GM19025 (cell line): Measurements from ENCODE around the gene EMC6.

Source experiments
- ATAC-seq: cut with Tn5 transposase; IDR thresholded peaks from one replicate; pipeline ENCODE4 v1.9.1; 2021; ENCODE audit warnings: mild to moderate bottlenecking, low read depth, moderate library complexity; ENCODE audit not compliant: unreplicated experiment

EMC6 gene

DNA sequence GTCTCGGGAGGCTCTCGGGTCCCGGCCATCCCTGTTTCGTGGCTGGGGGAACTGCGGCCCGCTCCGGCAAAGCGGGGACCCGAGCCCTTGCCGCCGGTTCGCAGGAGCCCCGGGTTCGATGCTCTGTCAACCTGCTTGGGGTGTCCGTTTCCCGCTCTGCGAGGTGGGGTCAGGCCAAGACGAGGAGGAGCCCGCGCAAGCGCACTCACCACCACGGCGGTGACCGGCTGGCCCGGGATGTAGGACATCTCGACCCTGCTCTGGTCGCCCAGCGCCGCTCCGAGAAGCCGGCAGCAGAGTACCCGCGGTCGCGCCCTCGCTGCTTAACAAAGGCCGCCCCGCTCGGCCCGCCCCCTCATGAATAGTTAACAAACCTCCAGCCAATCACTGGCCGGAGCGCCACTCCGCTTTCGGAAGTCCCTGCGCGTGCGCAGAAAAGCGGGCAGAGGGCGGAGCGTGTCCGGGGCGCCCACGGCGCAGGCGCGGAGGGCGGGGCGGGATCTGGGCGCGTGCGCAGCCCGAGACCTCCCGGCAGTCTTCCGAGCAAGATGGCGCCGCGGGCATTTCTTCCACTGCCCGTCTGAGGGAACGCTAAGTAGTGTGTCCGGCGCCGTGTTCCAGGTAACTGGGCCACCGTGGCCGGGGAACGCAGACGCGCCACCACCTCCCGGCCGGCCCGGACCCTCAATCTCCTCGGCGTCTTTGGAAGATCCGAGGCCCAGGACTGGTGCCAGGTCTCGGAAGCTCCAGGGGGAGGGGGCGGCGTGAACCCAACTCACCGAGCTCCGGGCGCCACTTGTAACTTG is at the start of gene EMC6, which contains the start of gene TAX1BP3:
EMC6 (plus strand) TSS at position 534 of the 806 bp plus-strand sequence. CDS start 335 bp downstream, outside the sequence.
TAX1BP3 (minus strand) TSS at position 300 of the 806 bp plus-strand sequence; CDS start at position 248, 52 bp downstream.
- ATAC-seq = peak; percentile 86

DNA sequence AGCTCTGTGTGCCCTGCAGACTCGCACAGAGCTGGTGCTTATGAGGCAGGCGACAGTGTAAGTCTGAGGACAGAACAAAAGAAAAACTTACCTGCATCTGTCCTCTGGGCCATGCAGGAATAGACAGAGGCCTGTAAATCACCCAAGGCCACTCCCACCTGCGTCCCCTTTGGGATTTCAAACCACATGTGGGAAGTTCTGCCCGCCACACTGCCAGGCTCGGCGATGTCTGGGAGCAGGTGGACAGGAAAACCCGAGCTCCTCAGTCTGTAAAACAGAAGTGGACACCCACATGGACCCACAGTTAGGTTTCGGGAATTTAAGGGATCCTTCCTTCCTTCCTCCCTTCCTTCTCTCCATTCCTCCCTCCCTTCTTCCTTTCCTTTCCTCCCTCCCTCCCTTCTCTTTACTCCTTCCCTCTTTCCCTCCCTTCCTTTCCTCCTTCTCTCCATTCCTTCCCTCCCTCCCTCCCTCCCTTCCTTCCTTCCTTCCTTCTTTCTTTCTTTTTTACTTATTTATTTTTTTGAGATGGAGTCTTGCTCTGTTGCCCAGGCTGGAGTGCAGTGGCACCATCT is 47.4 kb upstream of the EMC6 start:
- no peak for ATAC-seq

DNA sequence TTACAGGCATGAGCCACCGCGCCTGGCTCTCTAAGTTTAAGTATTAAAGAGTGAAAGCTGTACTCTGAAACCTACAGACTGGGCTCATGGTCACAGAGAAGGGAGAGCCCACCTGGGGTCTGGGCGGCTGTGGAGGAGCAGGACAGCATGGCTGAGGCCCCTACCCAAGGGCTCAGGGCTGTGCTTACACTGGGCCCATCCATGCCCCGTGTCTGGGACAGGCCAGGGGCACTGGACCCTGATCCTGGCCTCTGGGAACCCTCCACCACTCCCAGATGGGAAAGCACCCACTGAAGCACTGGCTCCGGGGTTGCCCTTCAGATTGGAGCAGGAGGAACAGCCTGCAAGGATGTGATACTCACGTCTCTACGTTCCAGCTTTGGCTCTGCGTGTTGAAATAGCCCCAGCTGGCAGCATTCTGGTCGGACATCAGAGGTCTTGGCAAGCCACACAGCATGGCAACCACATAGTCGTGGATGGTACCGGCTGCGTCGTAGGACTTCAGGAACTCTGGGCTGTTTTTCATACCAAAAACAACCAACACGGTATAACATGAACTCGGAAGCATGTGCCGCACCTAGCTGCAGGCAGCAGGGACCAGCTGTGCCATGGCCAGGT is 45.5 kb upstream of the EMC6 start:
- ATAC-seq = no peak

DNA sequence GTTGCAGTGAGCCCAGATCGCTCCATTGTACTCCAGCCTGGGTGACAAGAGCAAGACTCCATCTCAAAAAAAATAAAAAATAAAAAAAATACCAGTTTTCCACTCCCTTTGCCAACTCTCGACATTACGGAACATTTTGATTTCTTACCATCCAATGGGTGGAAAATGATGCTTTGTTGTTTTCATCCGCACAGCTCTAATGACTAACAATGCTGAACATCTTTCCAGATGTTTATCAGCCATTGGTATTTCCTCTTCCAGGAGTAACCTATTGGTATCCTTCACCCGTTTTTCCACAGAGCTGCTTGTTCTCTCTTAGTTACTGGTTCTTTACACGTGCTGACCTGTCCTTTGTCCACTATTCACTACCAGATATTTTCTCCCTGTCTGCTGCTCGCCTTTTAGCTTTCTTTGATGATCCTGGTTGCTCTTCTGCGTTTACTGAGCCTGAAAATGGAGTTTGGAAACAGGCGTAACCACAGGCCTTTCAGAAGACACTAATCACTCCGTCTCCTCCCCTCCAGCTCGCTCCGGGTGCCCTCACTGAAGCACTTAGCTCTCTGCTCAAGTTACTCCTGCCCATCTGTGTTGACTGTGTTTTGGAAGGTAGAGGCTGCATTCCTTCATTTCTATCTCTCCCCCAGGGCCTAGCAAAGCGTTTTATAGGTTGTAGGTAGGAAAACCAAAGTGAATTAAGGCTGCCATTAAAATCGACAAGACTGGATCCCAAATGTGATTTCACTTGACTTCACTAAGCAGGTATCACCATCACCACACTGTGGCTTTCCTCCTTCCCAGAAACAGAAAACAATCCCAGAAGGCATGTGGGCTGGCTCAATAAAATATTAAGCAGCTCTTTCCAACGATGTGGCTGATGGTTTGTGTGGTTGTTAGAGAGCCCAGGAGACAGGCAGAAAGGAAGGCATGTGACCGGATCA is 41.5 kb upstream of the EMC6 start:
- ATAC-seq = no peak

DNA sequence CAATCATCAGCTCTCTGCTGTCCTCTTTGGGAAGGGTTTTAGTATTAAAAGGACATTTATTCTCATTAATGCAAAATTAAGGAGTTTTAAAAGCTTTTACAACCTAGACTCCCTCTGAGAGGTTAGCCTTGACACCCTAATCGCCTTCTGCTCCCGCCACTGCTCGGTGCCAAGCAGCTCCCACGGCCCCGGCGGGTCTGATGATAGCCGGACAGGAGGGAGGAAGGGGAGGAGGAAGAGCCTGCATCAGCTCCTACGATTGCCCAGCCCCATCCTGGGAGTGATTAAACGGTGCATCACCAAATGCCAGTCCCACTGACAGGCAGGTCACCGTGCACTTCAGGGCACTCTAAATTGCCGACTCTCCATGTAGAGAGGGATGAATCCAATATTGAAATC is 40.8 kb upstream of the EMC6 start:
- ATAC-seq = no peak

DNA sequence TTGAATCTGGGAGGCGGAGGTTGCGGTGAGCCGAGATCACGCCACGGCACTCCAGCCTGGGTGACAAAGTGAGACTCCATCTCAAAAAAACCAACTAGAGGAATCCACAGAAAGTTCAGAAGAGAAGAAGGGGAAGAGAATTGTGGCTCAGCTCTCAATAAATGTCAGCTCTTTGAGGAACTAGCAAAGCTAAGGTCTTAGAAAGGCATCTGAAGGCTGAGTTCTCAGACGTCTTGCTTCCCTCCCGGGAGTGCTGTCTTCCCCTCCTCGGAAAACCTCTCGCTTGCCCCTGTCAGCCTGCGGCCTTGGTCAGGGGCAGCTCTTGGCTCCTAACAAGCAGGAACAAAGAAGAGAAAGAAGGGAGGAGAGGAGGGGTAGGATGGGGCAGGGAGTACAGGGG is 37.8 kb upstream of the EMC6 start:
- no peak for ATAC-seq

DNA sequence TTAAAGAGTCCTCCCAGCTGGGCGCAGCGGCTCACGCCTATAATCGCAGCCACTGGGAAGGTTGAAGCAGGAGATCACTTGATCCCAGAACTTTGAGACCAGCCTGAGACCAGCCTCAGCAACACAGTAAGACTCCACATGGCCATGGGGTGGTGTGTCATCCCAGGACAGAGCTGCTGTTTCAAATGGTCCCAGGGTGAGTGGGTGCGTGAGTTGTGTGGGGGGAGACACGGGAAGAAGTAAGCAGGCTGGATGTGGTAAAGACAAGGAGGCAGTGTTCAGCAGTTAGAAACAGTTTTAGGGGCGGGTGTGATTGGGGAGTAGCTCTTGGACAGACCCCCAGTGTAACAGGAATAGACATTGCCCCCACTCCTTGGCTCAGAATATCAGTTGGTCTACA is 36.3 kb upstream of the EMC6 start:
- ATAC-seq = no peak

DNA sequence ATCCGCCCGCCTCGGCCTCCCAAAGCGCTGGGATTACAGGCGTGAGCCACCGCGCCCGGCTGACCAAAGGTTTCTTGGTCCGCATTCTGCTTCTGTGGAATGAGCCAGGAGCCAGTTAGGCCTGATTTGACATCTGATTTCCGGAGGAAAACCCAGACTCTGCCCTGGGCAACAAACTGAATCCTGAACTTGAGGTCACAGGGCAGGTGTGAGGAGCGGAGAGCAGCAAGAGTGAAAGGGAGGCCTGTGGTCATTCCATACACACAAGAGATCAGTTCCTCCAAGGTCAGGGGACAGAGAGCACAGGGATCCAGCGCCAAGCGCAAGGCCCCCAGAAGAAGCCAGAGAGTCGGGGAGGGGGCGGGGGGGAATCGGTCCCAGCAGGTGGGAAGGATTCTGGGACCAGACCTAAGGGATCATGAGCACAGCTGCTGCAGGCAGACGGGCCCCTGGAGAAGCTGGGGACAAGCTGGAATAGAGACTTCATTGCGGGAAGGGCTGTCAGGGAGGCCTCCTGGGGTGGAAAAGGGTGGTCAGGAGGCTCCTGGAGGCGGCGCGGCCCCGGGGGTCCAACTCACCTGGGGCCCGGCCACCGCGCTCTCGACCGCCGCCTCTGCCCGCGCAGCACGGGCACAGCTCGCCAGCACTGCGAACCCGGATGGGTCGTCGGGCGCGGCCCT is 33.0 kb upstream of the EMC6 start:
- ATAC-seq = no peak

DNA sequence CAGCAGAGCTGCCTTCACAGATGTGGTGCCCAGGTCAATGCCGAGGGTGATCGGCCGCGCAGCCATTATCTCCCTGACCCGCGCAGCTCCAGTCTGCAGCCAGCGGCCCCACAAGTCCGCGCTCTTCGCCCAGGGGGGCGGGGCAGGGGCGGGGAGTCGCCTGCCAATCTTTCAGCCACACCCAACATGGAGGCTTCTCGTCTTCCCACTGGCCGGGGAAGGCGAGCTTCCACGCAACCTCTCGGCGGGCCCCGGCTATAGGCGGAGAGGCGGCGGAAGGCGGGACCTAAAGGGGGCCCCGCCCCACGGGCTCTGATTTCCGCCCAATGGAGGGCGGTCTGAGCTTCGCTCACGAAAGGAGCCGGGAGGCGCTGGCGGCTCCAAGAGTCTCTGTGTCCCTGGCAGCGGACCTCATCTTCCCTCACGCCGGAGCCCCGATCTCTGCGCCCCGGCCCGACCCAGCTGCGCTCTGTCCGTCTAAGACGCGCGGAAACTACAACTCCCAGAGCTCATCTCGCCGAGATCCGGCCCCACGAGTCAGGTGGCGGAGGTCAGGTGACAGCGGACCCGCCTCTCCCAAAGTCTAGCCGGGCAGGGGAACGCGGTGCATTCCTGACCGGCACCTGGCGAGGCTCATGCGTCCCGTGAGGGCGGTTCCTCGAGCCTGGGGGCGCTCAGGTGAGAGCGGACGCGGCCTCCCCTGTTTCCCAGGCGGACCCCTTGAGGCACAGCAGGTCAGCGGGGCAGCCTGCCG is 32.3 kb upstream of the EMC6 start, which contains the start of the genes CTNS and SHPK:
CTNS (plus strand) TSS at position 607 of the 754 bp plus-strand sequence. CDS start 3,447 bp downstream, outside the sequence.
SHPK (minus strand) TSS at position 97 of the 754 bp plus-strand sequence; CDS start at position 66, 31 bp downstream.
- peak; percentile 93 for ATAC-seq

DNA sequence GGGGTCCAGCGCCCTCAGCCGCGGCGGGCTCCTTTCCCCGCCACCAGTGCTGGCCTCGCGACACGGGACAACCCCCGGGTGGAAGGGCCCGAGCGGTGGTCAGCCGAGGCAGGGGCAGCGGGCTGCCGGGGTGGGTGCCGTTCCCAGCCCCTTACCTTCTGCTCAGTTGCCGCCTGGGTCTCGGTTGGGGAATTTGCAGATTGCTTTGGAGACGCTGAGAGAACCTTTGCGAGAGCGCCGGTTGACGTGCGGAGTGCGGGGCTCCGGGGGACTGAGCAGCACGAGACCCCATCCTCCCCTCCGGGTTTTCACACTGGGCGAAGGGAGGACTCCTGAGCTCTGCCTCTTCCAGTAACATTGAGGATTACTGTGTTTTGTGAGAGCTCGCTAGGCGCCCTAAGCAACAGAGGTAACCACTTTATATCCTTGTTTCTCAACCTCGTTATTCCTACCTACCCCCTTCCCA is 31.7 kb upstream of the EMC6 start:
- ATAC-seq = peak; percentile 7

DNA sequence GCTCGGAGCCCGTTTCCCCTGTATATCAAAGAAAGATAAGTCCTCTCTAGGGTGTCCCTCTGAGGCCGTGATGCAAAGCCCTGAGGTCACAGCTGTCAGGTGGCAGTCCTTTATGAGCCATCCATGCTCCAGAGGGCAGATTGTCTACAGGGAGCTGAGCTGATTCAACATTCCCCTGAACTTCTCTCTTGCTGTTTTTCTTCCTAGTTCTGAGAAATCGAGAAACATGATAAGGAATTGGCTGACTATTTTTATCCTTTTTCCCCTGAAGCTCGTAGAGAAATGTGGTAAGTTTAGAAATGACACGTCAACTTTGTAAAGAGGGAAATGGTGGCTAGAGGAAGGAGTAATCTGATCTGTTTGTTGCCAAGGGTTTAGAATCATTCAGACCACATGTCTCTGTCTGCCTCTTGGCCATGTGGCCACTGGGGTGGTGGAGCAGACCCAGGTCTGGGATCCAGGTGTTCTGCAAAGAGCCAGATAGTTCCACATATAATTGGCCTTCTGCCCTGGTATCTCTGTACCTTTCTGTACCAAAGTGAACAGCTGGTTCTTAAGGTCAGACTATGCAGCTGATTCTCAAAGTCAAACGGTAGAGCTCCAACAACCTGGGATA is 28.5 kb upstream of the EMC6 start:
- ATAC-seq = no peak

DNA sequence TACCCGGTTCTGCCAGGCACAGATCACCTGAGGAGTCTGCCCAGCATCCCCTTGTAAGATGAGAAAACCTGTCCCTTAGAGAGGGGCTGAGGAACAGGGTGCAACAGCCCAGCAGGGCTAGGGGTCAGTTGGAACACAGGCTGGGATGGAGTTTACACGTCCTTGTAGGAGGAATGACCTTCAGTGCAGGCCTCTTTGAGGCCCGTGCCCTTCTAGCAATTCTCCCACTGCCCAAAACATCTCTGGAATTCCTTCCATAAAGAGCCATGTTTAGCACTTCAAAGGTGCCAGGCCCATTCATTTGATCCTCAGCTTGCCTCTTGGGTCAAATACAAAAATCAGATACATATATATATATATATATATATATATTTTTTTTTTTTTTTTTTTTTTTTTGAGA is 27.6 kb upstream of the EMC6 start:
- ATAC-seq = no peak

DNA sequence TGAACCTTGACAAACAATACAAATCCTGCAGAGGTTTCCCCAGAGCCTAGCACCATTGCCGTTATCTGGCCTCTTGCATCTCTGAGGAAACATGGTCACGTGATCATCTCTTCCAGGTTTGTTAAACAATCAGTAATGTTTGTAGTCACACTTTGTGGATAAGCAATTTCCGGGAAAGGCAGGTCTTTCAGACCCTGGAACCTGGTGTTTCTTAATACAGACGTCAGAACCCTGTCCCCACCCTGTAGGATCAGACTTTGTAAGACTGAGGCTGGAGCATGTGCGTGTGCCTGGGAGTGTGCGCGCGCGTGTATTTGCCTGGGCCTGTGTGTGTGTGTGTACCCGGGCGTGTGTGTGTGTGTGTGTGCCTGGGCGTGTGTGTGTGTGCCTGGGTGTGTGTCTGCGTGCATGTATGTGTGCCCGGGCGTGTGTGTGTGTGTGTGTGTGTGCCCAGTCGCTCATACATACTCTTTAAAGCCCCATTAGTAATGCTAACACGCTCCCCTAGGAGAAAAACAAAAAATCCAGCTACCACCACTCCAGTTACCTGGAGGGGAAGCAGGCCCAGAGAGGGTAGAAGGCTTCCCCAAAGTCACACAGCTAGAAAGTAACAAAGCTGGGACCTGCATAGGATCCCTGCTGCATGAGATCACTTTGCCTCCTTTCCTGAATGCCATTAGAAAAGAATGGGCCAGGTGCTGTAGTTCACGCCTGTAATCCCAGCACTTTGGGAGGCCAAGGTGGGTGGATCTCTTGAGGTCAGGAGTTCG is 26.7 kb upstream of the EMC6 start:
- ATAC-seq = no peak

DNA sequence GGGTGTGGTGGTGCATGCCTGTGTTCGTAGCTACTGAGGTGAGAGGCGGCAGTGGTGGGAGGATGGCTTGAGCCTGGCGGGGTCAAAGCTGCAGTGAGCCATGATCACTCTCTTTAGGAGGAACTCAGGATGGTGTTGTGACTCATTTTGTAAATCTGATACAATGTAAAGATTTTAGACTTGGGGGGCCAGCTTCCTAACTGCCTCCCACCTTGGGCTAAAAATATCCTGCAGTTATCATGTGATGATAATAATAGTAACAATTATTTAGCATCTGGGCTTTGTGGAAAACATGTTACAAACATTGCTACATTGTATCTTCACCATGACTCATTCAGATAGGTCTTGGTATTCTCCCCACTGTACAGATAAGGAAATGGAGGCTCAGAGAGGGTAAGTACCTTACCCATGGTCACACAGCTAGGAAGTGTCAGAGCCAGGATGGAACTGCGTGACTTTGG is 24.7 kb upstream of the EMC6 start:
- no peak for ATAC-seq

DNA sequence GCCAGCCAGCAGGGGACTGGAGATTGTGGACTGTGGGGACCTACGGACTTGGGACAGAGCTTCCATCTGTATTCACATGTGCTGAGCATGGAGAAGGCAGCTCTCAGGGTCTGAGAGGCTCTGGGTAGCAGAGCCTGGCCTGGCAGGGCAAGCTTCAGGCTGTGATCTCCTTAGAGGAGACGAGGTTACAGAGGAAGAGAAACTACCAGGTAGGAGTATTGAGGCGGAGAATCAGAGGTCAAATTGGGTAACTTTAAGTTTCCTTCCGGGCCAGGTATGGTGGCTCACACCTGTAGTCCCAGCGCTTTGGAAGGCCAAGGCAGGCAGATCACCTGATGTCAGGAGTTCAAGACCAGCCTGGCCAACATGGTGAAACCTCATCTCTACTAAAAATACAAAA is 23.3 kb upstream of the EMC6 start:
- no peak for ATAC-seq

DNA sequence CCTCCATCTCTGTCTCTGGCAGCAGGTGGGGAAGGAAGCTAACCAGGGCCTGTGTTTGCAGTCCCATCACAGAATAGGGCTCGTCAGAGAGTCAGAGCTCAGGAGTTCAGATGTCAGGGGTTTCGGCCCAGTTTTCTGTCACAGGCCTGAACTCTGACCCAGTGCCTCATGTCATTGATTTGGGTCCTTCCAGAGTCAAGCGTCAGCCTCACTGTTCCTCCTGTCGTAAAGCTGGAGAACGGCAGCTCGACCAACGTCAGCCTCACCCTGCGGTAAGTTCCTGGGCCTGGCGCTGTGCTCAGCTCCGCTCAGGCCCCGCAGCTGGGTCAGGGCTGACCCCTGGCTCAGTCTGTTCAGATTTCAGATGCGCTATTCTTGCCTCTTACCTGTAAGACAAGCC is 21.4 kb upstream of the EMC6 start:
- no peak for ATAC-seq

DNA sequence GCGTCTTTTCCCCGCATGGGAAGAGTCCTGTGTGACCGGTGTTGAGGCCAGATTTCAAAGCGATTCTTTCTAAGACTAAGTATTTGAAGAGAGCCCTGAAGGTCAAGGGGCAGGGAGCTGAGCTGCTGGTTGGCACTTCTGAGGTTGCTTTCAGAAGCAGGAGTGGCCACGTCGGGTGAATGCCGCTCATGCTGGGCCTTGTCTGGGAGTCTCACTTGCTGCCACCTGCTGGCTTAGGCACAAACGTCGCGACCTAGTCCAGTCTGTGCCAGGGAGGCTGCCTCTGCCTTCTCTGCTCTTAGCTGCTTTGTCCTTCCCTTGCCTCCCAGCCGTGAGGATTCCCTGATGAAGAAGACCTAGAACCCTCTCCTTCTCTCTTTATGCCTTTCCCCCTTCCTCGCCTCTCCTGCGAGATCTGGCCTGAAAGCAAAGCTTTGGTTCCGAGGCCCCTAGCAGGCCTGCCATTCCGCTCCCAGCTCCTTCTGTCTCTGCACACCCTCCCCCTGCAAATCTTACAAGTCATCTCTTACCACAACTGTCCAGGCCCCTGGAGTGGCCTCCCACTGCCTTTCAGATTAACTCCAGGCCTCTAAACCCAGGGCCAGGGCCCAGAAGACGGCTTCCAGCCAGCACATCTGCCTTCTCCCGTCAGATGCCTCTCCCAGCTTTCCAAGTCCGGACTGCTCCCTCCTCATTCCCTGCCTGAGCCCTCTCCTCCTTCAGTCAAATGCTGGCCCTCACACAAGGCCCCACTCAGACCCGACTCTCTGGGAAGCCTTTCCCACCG is 20.6 kb upstream of the EMC6 start:
- ATAC-seq = no peak
